Endothelial cell (in vitro differentiated cells): ENCODE measurements around the gene POTEH. TPM values are rescaled to one million over a fixed set of nuclear protein-coding genes. Genes with fewer than 3 reads are reported as not detected.
"Not testable (repeated sequence)": the region's sequence is repeated elsewhere in the genome, so short reads cannot be mapped to it uniquely, and the experiment has no call there.

ENCODE experiments used
- DNase-seq: peaks from one replicate; pipeline ENCODE4 v3.0.0; 2021; ENCODE audit warnings: low spot score
- H3K27ac Mint-ChIP-seq: one replicate; pipeline ENCODE4 v1.8.0; 2021; ENCODE audit warnings: mixed read lengths, inconsistent platforms; ENCODE audit not compliant: unreplicated experiment
- H3K27me3 Mint-ChIP-seq: one replicate; pipeline ENCODE4 v1.8.0; 2021; ENCODE audit warnings: mild to moderate bottlenecking, moderate library complexity, mixed read lengths, inconsistent platforms; ENCODE audit not compliant: unreplicated experiment
- H3K36me3 Mint-ChIP-seq: one replicate; pipeline ENCODE4 v1.8.0; 2021; ENCODE audit warnings: mild to moderate bottlenecking, low read depth, mixed read lengths, inconsistent platforms; ENCODE audit not compliant: unreplicated experiment
- H3K4me1 Mint-ChIP-seq: one replicate; pipeline ENCODE4 v1.8.0; 2021; ENCODE audit warnings: mild to moderate bottlenecking, mixed read lengths, inconsistent platforms; ENCODE audit not compliant: unreplicated experiment
- H3K4me3 Mint-ChIP-seq: one replicate; pipeline ENCODE4 v1.8.0; 2021; ENCODE audit warnings: mild to moderate bottlenecking, mixed read lengths, inconsistent platforms; ENCODE audit not compliant: unreplicated experiment
- H3K9me3 Mint-ChIP-seq: one replicate; pipeline ENCODE4 v1.8.0; 2021; ENCODE audit warnings: mixed read lengths, inconsistent platforms; ENCODE audit not compliant: unreplicated experiment
- long read RNA-seq: library from polyadenylated mRNA; unstranded; transcript quantifications from one replicate; pipeline ENCODE4 v2.0.0, GENCODE V29; 2020; ENCODE audit not compliant: unreplicated experiment
- total RNA-seq: library from RNA; stranded (reverse); fragmentation: NEBNext Ultra II Directional; extraction: Animal tissue kit (Norgen Biotek cat#: 25700); gene quantifications from one replicate; pipeline ENCODE4 v1.2.1, GENCODE V29; 2021; ENCODE audit not compliant: unreplicated experiment

The POTEH gene
- not detected for total RNA-seq
- long read RNA-seq: 0 reads

- not testable (repeated sequence) for H3K27me3 Mint-ChIP-seq, H3K9me3 Mint-ChIP-seq
Measured at GRCh38 chr22:15689749-15690125, at the start of gene POTEH. POTEH (plus strand) TSS chr22:15690026; CDS start chr22:15690078, 52 bp downstream.

GRCh38 chr22:15642288-15642861 is 47.5 kb upstream of the POTEH start:
- H3K4me3 Mint-ChIP-seq, H3K9me3 Mint-ChIP-seq, H3K27ac Mint-ChIP-seq, H3K27me3 Mint-ChIP-seq, DNase-seq, H3K4me1 Mint-ChIP-seq, H3K36me3 Mint-ChIP-seq: not testable (repeated sequence)

More at GRCh38 chr22:15689749-15690125, at the start of gene POTEH:
- H3K4me3 Mint-ChIP-seq, H3K27ac Mint-ChIP-seq, H3K4me1 Mint-ChIP-seq, DNase-seq, H3K36me3 Mint-ChIP-seq: not testable (repeated sequence)

- H3K4me1 Mint-ChIP-seq, H3K4me3 Mint-ChIP-seq, DNase-seq: not testable (repeated sequence)
Measured at GRCh38 chr22:15651954-15652353, 37.9 kb upstream of the POTEH start.

GRCh38 chr22:15652738-15653137 is 37.1 kb upstream of the POTEH start:
- H3K36me3 Mint-ChIP-seq, H3K4me3 Mint-ChIP-seq, DNase-seq, H3K4me1 Mint-ChIP-seq, H3K9me3 Mint-ChIP-seq, H3K27me3 Mint-ChIP-seq, H3K27ac Mint-ChIP-seq: not testable (repeated sequence)

More at GRCh38 chr22:15651954-15652353, 37.9 kb upstream of the POTEH start:
- not testable (repeated sequence) for H3K27ac Mint-ChIP-seq, H3K9me3 Mint-ChIP-seq, H3K27me3 Mint-ChIP-seq, H3K36me3 Mint-ChIP-seq

- DNase-seq, H3K4me1 Mint-ChIP-seq, H3K4me3 Mint-ChIP-seq, H3K36me3 Mint-ChIP-seq, H3K27me3 Mint-ChIP-seq, H3K27ac Mint-ChIP-seq, H3K9me3 Mint-ChIP-seq: not testable (repeated sequence)
Measured at GRCh38 chr22:15653241-15653640, 36.6 kb upstream of the POTEH start.

GRCh38 chr22:15661102-15661501 is 28.7 kb upstream of the POTEH start:
- not testable (repeated sequence) for H3K27ac Mint-ChIP-seq, H3K4me1 Mint-ChIP-seq, DNase-seq, H3K27me3 Mint-ChIP-seq, H3K4me3 Mint-ChIP-seq, H3K9me3 Mint-ChIP-seq, H3K36me3 Mint-ChIP-seq

GRCh38 chr22:15664682-15665081 is 25.1 kb upstream of the POTEH start:
- not testable (repeated sequence) for H3K27me3 Mint-ChIP-seq, DNase-seq, H3K9me3 Mint-ChIP-seq, H3K4me3 Mint-ChIP-seq, H3K36me3 Mint-ChIP-seq, H3K27ac Mint-ChIP-seq, H3K4me1 Mint-ChIP-seq

GRCh38 chr22:15665478-15665877 is 24.3 kb upstream of the POTEH start:
- not testable (repeated sequence) for H3K27me3 Mint-ChIP-seq

GRCh38 chr22:15669430-15669829 is 20.4 kb upstream of the POTEH start:
- H3K9me3 Mint-ChIP-seq, H3K27me3 Mint-ChIP-seq, H3K4me1 Mint-ChIP-seq, H3K4me3 Mint-ChIP-seq, H3K27ac Mint-ChIP-seq, DNase-seq, H3K36me3 Mint-ChIP-seq: not testable (repeated sequence)

More at GRCh38 chr22:15665478-15665877, 24.3 kb upstream of the POTEH start:
- not testable (repeated sequence) for H3K4me3 Mint-ChIP-seq, DNase-seq, H3K9me3 Mint-ChIP-seq, H3K36me3 Mint-ChIP-seq, H3K27ac Mint-ChIP-seq, H3K4me1 Mint-ChIP-seq

GRCh38 chr22:15679702-15680101 is 10.1 kb upstream of the POTEH start:
- H3K9me3 Mint-ChIP-seq, H3K36me3 Mint-ChIP-seq, DNase-seq, H3K27ac Mint-ChIP-seq, H3K4me3 Mint-ChIP-seq, H3K4me1 Mint-ChIP-seq, H3K27me3 Mint-ChIP-seq: not testable (repeated sequence)

- H3K9me3 Mint-ChIP-seq, H3K27me3 Mint-ChIP-seq: not testable (repeated sequence)
Measured at GRCh38 chr22:15684115-15684514, 5.7 kb upstream of the POTEH start.

GRCh38 chr22:15684695-15685094 is 5.1 kb upstream of the POTEH start:
- not testable (repeated sequence) for H3K27ac Mint-ChIP-seq, H3K4me1 Mint-ChIP-seq, H3K27me3 Mint-ChIP-seq, H3K4me3 Mint-ChIP-seq, DNase-seq, H3K36me3 Mint-ChIP-seq, H3K9me3 Mint-ChIP-seq

More at GRCh38 chr22:15684115-15684514, 5.7 kb upstream of the POTEH start:
- not testable (repeated sequence) for H3K27ac Mint-ChIP-seq, H3K4me3 Mint-ChIP-seq, H3K36me3 Mint-ChIP-seq, DNase-seq, H3K4me1 Mint-ChIP-seq

- H3K27ac Mint-ChIP-seq, H3K4me1 Mint-ChIP-seq, H3K4me3 Mint-ChIP-seq, DNase-seq, H3K36me3 Mint-ChIP-seq, H3K27me3 Mint-ChIP-seq, H3K9me3 Mint-ChIP-seq: not testable (repeated sequence)
Measured at GRCh38 chr22:15685641-15686040, 4.2 kb upstream of the POTEH start.
